ENCODE data around the gene DOCK9.

DNA sequence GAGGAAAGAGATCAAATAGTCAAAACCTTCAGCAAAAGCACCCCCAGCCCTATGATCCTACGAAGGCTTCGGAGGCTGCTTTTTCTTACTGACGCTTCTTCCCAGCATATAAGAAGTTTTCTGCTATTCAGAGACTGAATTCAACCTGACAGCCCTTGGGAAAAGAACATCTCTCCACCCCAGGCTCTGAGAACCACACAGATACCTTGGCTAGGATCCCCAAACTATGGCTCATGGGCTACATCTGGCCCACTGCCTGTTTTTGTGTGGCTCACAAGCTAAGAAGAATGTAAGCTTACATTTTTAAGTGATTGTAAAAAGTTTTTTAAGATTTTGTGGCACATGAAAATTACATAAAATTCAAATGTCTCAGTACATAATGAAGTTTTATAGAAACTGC is 228.4 kb downstream of the DOCK9 start:
- no peak for TF ChIP-seq CTCF (IDR thresholded peaks at IDR 0.05; ENCODE audit: poor library complexity)
- TF ChIP-seq EZH2 (IDR thresholded peaks at IDR 0.05; ENCODE audit: borderline replicate concordance), result no peak
- no peak for TF ChIP-seq EZH2phosphoT487 (IDR thresholded peaks at IDR 0.05; ENCODE audit: low read depth, severe bottlenecking, unreplicated experiment)

Measured in hepatocyte (in vitro differentiated cells).